SW 1271 (cell line): ENCODE data around the gene LILRA6.
"Not testable (repeated sequence)": the region's sequence is repeated elsewhere in the genome, so short reads cannot be mapped to it uniquely, and the experiment has no call there.

Experiments
- DNase-seq, 2 experiments: peaks; one replicate each; lab custom pipeline; 2025; lab: John Stamatoyannopoulos, UW

Gene LILRA6

GRCh38 chr19:54231077-54231931, 11.3 kb downstream of the LILRA6 start:
- peak; percentile 29 to 31 for DNase-seq

- no peak for DNase-seq
Measured at GRCh38 chr19:54230031-54230430, 12.6 kb downstream of the LILRA6 start.

DNA sequence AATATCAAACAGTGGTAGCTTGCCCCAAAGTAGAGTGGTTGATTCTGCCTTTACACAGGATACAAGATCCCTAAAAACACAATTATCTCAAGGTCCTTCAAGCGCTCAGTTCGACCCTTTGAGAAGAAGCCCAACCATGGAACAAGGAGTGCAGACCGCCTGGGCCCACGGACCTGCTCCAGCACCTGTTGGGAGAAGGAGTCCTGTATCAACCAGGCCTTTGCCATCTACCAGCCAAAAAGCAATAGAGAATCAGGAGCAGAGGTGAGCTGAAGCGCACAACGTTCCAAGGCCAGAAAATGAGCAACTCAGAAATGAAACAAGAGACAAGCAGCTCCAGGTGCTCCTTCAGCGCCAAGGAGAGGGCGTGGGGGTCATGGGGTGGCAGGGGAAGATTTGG, 13.4 kb downstream of the LILRA6 start:
- DNase-seq = no peak

- not testable (repeated sequence) for DNase-seq
Measured at GRCh38 chr19:54224619-54225018, 18.0 kb downstream of the LILRA6 start.

DNA sequence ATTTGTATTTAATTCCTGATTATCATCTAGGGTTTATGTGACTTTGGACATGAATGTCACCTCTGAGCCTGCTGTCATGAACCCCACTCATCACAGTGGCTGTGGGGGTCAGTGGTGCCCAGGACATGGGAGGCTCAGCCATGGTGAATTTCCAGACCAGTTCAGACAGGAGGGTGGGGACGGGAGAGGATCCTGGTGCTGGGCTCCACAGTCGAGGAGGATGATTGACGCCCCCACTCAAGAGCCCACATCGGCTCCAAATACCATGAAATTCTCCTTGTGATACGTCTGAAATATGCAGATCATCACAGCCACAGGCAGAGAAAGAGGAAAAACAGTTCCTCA, 18.7 kb downstream of the LILRA6 start:
- DNase-seq = not testable (repeated sequence)

DNA sequence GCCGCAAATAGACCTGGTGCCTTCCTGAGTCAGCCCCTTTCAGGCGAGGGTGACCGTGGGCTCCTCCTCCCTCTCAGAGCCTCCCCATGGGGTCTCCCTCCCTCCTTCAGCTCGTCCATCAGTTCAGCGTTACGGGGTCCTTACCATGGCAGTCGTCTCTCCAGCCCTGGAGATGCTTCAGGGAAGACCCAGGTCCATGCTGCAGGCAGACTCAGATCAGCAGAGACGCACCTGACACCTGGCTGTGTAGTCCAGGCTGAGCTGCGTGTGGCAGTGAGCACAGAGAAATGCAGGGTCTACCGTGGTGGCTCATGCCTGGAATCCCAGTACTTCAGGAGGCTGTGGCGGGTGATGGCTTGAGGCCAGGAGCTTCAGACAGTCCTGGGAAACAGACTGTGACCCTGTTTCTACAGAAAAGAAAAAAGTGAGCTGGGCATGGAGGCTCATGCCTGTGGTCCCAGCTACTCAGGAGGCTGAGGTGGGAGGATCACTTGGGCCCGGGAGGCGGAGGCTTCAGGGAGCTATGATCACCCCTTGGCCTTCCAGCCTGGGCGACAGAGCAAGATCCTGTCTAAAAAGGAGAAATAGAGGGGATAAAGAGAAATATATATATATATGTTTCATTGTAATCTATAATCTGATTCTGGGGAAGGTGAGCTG, 19.2 kb downstream of the LILRA6 start:
- DNase-seq = not testable (repeated sequence)

GRCh38 chr19:54222474-54223276, 19.9 kb downstream of the LILRA6 start, which contains the start of gene LILRB3:
LILRB3 (minus strand) TSS chr19:54223007; CDS start chr19:54222976, 31 bp downstream.
- DNase-seq = not testable (repeated sequence)

DNA sequence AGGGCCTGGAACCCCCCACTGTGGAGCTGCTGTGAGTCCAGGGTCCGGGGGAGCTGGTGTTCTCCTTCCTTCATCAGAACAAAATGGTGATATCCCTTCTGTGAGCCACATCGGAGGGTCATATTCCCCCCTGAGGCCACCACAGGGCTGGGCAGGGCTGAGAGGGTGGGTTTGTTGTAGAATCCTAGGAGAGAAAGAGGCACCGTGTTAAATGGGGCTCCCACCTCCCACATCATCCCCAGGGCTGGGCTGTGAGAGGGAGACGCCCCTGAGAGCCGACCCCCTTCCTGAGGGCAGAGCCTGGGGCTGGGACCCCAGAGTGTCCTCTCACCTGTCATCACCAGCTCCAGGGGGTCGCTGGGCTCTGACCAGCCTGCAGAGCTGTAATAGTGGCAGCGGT, 20.6 kb downstream of the LILRA6 start:
- DNase-seq = not testable (repeated sequence)

GRCh38 chr19:54219702-54220101, 22.9 kb downstream of the LILRA6 start:
- not testable (repeated sequence) for DNase-seq

DNA sequence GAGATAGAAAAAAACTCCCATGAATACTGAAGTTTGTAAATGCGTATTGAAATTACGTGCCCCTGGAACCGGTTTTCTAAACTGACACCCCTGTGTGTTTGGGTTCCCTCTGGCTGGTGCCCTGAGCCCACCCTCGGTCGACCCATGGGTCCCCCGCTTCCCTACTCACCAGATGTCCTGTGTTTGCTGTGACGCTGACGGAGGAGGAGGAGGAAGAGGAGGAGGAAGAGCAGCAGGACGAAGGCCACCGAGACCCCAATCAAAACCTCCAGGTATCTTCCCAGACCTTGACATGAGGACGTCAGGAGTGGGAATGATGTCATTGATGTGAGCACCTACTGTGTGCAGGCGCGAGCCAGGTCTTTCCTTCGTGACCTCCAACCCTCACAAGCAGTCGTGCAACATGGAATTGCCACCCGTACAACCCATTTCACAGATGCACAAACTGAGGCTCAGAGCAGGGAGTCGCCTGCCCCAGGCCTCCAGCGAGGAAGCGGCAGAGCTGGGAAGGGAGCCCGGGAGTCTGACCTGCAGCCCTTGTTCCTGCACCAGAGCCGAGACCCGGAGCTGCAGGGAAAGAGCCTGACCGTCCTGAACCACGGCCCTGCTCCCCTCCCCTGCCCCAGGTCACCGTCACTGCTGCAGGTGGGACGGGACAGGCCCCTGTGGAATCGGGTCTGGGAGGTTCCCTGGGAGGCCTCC, 23.5 kb downstream of the LILRA6 start:
- DNase-seq = no peak

DNA sequence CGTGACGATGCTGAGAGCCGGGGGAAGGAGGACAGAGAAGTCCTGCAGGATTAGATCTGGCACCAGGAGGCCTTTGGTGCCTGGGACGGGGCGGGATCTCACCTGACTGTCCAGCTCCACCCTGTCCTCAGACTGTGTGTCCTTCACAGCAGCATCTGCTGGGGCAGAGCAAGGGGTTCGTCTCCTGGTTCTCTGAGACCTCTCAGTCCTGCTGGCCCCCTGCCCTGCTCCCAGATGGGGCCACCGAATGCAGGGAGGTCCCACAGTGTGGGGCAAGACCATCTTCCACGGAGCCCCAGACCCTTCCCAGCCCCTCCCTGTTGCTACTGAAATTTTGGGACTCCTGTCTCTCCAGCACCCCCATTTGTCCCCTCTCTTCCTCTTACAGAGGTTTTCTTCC, 24.3 kb downstream of the LILRA6 start:
- no peak for DNase-seq

GRCh38 chr19:54217517-54218247, 24.9 kb downstream of the LILRA6 start:
- not testable (repeated sequence) for DNase-seq

DNA sequence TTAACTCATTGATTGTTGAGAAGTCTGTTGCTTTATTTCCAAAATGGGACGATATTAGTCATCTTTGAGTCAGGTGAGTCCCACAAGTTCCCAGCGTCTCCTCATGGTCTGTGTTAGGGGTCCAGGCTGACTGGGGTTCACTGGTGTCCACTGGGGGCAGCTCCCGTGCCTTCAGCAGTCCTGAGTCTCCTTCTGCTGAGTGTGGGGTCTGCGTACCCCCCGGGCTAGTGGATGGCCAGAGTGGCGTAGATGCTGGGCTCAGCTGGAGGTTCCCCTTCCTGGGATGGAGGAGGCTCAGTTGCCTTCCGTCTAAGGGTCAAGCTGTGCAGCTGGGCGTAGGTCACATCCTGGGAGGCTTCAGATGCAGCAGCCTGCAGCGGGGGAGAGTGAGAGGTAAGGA, 25.7 kb downstream of the LILRA6 start:
- no peak for DNase-seq

- not testable (repeated sequence) for DNase-seq
Measured at GRCh38 chr19:54214734-54215133, 27.9 kb downstream of the LILRA6 start.

DNA sequence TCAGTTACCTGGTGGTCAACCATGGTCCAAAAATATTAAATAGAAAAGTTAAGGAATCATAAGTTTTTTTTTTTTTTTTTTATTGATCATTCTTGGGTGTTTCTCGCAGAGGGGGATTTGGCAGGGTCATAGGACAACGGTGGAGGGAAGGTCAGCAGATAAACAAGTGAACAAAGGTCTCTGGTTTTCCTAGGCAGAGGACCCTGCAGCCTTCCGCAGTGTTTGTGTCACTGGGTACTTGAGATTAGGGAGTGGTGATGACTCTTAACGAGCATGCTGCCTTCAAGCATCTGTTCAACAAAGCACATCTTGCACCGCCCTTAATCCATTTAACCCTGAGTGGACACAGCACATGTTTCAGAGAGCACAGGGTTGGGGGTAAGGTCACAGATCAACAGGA, 28.4 kb downstream of the LILRA6 start:
- not testable (repeated sequence) for DNase-seq

- DNase-seq = no peak
Measured at GRCh38 chr19:54211235-54211634, 31.4 kb downstream of the LILRA6 start.

- DNase-seq = peak; percentile 47 to 65
Measured at GRCh38 chr19:54209811-54210494, 32.6 kb downstream of the LILRA6 start.

DNA sequence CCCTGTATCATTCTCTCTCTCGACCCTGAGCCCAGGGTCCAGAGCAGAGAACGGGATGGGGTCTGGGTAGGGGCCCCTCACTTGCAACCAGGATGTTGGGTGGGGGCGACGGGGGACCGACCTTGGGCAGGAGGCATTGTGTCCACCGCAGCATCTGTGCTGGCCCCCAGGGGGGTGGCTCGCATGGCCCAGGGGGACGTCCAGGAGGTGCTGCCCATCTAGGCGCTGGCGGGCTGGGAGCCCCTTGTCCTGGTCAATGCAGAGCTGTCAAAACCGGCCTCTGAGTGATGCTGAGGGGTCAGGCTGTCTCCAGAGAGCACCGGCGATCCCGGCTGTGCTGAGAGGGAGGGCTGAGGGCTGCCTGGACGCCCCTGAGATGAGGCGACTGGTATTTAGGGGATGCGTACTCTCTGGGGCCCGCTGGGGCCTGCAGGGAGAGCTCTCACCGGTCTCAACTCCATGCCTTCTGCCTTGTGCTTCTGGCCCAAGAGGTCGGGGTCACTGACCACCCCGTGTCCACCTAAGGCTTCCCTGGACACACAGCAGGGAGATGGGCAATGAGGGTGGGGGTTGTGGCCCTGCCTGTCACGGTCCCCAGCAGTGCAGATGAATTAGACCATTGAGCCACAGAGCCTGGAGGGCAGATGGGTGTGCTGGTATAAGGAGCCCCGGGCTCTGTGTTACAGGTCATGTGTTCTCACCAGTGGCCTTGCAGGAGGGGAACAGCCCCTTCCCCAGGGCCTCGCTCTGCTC, 33.4 kb downstream of the LILRA6 start:
- no peak for DNase-seq

DNA sequence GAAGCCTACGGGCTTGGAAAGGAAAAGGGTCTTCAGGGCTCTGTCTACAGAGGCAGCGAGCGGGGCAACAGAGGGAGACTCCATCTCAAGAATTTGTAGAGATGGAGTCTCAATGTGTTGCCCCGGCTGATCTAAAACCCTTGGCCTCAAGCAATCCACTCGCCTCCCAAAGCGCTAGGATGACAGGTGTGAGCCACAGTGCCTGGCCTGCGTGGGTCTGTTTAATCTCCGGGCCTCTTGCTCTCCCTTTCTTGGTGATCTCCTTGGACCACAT, 33.9 kb downstream of the LILRA6 start:
- DNase-seq = no peak
